Stimulated activated CD8-positive, alpha-beta memory T cell treated with anti-CD3 and anti-CD28 coated beads, Interleukin-12 subunit alpha, Interleukin-12 subunit beta, amount 100 ng/mL, for 24 hours (primary cell): ENCODE results near the gene ARRDC5.
A peak's percentile ranks its signal among the peaks of the same experiment; 100 is the strongest.
"Not testable (repeated sequence)": the region's sequence is repeated elsewhere in the genome, so short reads cannot be mapped to it uniquely, and the experiment has no call there.

ENCODE experiments used
- DNase-seq: peaks from one replicate; pipeline ENCODE4 v3.0.0-alpha.2; 2020; ENCODE audit errors: extremely low read depth

The ARRDC5 gene

DNA sequence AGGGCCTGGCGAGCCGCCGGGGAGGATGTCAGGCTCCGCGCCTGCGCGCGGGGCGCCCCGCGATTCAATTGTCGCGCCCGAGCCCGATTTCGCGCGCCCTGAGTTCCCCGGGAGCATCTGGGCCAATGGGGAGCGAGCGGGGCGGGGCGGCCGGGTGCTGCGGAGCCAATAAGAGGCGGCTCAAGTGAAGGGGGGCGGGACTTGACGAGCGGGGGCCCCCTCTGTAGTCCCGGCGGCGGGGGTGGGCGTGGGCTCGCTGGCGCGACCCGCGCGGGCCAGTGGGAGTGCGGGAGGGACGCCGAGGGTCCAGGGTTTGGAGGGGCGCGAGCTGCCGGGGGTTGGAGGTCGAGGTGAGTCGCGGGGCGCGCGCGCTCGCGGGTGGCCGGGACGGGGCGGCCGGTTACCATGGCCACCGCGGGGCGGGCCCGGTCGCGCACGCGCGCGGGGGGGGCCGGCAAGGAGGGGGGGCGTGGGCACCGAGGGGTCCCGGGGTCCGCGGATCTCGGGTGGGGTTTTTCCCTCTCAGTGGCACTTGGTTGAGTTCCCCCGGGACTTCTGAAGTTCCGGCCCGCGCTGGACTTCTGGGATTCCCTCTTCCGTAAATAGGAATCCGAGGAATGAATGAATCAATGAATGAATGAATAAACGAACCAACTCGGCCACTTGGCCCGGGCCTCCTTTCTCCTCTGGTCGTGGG lies 7.3 kb upstream of the ARRDC5 start:
- peak; percentile 87 for DNase-seq

DNA sequence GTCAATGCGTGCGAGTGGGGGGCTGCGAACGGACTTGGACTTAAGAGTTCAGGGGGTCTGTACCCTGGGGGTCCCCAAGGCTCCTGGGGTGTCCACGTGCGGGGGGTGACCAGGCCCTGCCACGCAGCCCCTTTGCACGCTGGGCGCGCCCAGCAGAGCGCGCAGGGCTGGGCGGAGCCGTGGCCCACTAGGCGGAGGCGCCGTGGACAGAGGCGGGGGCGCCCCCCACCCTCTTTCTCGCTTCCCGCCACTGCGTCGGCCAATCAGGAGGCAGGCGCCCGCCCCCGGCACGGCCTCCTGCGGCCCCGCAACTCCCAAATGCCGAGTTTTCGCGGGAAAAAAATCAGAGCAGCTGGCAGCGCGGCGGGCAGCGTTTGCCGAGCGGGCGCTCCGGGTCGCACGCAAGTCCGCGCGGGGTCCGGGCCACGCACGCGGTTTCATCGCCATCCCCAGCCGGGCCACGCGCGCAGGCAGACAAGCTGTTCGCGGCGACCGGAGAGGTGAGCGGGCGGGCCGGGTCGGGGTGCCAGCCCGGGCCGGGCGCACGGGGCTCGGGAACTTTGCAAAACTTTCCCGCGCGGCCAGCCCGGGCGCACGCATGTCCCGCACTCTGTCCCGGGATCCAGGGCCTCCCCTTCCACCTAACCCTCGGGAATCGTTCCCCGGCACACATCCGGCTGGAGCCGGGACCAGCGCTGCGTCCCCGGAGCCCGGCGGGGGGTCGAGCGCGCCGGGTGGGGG lies 6.6 kb upstream of the ARRDC5 start, which contains the start of gene UHRF1:
UHRF1 (plus strand) TSS at position 346 of the 741 bp plus-strand sequence. CDS start 1,385 bp downstream, outside the sequence.
- DNase-seq: peak; percentile 46

DNA sequence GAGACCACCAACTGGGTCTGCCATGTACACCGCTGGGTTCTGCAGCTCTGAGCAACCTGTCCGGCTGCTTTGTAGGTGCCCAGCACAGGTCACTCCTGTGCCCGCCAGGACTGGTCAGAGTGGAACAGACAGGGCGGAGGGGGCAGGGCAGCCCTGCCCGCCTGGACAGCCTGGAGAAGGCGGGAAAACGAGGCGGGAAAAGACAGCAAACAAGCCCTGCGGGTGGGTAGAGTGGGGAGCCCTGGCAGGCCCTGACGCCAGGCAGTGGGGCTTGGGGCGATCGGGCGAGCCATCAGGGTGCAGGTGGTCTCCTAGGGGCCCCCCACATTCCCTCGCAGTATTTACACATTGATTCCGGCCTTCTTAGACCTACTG lies 6.1 kb upstream of the ARRDC5 start:
- DNase-seq: no peak

DNA sequence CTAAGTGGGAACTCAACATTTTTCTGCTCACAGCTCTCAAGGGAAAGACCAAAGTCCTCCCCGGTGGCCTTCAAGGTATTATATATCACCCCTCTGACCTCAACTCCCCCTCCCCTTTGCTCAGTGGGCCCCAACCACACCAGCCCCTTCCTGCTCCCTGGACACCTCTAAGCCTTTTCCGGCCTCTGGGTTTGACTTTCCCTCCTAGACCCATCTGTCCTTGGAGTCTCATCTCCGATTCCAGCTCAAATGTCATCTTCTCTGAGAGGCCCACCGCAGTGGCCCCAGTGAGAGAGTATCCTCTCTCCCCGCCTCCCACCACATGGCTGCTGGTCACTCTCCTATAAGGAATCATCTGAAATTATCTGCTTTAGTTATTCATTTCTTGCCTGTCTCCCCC lies 5.7 kb upstream of the ARRDC5 start:
- DNase-seq: no peak

DNA sequence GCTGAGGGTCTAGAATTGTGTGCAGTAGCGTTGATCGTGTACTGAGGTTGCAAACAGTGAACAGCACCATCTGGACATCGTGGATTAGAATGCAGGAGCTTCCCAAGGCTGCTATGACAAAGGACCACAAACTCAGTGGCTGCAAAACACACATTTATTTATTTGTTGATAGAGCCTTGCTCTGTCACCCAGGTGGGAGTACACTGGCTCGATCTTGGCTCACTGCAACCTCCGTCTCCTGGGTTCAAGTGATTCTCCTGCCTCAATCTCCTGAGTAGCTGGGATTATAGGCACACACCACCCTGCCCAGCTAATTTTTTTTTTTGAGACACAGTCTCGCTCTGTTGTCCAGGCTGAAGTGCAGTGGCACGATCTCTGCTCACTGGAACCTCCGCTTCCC lies 4.3 kb upstream of the ARRDC5 start:
- no peak for DNase-seq

DNA sequence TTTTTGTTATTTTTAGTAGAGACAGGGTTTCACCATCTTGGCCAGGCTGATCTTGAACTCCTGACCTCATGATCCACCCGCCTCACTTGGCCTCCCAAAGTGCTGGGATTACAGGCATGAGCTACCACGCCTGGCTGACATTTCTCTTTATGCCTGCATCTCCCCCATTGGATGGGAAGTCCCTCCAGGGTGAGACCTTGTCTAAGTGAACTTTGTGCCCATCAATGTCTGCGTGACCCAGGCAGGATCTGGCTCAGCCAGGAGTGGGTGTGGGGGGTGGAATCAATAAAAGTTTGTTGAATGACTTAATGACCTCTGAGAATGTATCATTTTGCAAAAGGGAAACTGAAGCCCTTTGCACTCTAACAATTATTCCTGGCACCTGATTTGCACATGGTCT lies 1.8 kb upstream of the ARRDC5 start:
- DNase-seq: no peak

DNA sequence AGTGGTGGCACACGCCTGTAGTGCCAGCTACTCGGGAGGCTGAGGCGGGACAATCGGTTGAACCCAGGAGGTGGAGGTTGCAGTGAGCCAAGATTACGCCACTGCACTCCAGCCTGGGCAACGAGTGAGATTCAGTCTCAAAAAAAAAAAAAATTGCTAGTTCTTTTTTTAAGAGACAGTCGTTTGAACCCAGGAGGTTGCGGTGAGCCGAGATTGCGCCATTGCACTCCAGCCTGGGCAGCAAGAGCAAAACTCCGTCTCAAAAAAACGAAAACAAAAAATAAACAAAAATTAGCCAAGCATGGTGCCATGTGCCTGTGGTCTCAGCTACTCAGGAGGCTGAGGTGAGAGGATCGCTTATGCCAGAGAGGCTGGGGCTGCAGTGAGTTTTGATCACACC lies 1.8 kb downstream of the ARRDC5 start:
- DNase-seq: not testable (repeated sequence)

DNA sequence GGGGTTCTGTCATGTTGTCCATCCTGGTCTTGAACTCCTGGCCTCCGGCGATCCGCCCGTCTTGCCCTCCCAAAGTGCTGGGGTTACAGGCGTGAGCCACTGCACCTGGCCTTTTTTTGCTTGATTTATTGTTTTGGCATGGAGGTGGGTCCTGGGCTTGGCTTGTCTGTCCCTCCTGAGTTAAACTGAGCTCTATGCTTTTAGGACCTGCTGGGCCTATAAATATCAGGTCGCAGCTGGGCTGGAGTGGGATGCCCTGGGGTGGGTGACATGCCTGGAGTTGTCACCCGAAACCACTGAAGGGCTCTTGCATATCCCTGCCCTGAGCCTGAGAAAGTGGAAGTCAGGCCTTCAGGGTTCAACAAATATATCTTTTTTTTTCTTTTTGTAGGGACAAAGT lies 5.5 kb downstream of the ARRDC5 start:
- DNase-seq: no peak

DNA sequence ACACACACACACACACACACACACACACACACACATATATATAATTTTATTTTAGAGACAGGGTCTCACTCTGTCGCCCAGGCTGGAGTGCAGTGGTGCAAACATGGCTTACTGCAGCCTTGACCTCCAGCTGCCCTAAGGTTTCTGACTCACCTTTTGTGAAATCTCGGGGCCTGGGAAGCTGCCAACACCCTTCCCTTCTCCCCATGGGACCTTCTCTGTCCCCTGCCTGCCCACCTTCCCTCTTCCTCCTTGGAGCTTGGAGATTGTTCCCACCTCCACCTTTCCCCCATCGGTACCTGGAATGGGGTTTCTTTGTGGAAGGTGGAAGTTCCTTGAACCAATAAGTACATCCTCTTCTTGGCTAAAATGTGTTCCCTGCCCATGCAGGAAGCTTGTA lies 6.3 kb downstream of the ARRDC5 start:
- DNase-seq: no peak

DNA sequence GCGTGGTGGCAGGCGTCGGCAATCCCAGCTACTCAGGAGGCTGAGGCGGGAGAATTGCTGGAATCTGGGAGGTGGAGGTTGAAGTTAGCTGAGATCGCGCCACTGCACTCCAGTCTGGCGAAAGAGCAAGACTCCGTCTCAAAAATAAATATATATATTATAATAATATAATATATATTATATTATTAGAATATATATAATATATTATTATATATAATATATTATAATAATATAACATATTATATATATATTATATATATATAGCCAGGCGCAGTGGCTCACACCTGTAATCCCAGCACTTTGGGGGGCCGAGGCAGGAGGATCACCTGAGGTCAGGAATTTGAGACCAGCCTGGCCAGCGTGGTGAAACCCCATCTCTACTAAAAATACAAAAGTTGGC lies 9.7 kb downstream of the ARRDC5 start:
- DNase-seq: not testable (repeated sequence)

DNA sequence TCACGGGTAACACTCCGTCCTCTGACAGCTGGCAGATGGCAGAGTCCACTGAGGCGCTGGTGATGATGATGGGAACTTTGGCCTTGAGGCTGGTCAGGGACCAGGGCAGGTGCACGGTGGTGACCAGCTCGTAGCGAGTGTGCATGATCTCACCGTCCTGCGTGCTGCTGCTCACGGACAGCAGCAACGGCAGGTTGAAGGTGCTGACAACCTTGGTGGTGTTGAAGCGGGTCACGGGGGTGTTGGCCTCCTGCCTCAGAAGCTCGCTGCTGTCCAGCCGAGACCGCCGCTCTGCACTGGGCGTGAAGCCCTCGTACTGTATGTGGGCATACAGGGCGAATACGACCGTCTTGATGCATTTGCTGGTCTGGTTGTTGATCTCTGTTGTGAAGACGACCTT lies 11.6 kb downstream of the ARRDC5 start:
- DNase-seq: no peak

DNA sequence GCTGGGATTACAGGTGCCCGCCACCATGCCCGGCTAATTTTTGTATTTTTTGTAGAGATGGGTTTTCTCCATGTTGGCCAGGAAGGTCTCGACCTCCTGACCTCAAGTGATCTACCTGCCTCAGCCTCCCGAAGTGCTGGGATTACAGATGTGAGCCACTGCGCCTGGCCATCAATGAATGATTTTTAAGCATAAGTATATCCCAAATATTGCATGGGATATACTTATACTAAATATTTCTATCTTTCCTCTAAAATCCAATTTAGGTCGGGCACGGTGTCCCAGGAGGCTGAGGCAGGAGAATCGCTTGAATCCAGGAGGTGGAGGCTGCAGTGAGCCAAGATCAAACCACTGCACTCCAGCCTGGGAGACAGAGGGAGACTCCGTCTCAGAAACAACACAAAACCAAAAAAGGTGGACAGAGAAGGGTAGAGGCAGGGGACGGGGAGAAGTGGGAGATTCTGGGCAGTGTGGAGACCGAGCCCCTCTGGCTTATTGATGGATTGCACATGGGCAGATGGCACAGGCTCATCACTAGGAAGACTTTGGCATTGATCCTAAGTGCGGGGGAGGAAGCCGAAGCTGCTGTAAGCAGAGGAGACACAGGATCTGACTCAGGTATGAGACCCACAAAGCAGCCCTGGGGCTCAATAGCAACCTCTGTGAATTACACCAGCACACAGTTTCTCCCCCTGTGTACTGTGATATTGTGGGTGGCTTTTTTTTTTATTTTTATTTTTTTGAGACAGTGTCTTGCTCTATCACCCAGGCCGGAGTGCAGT lies 13.5 kb downstream of the ARRDC5 start:
- DNase-seq: no peak

DNA sequence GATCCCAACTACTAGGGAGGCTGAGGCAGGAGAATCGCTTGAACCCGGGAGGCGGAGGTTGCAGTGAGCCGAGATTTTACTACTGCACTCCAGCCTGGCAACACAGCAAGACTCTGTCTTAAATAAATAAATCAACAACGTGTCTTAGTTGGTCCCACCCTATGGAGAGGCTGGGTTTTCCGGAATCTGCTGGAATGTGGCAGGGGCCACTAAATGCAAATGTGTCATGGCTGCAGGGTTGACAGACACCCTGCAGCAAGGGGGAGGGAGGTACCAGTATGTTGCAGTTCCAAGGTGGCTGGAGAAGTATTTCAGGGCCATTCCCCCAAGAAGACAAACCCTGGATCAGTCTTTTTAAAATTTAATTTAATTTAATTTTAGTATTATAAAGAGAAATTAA lies 14.9 kb downstream of the ARRDC5 start:
- DNase-seq: not testable (repeated sequence)

DNA sequence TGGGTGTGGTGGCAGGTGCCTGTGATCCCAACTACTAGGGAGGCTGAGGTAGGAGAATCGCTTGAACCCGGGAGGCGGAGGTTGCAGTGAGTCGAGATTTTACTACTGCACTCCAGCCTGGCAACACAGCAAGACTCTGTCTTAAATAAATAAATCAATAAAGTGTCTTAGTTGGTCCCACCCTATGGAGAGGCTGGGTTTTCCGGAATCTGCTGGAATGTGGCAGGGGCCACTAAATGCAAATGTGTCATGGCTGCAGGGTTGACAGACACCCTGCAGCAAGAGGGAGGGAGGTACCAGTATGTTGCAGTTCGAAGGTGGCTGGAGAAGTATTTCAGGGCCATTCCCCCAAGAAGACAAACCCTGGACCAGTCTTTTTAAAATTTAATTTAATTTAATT lies 17.7 kb downstream of the ARRDC5 start:
- not testable (repeated sequence) for DNase-seq

DNA sequence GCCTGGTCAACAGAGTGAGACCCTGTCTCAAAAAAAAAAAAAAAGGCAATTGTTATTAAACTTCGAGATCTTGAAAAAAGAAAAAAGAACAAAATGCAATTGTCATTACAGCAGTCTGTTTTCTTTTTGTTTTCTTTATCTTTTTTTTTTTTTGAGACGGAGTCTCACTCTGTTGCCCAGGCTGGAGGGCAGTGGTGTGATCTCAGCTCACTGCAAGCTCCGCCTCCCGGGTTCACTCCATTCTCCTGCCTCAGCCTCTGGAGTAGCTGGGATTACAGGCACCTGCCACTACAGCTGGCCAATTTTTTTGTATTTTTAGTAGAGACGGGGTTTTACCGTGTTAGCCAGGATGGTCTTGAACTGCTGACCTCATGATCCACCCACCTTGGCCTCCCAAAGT lies 19.8 kb downstream of the ARRDC5 start:
- DNase-seq: not testable (repeated sequence)

DNA sequence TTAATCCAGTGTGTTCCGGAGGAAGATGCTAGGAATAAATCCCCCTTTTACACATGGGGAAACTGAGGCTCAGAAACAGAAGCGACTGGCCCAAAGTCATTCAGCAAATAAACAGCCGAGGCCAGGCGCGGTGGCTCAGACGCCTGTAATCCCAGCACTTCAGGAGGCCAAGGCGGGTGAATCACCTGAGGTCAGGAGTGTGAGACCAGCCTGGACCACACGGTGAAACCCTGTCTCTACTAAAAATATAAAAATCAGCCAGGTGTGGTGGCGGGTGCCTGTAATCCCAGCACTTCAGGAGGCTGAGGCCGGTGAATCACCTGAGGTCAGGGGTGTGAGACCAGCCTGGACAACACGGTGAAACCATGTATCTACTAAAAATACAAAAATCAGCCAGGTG lies 23.7 kb downstream of the ARRDC5 start:
- no peak for DNase-seq

DNA sequence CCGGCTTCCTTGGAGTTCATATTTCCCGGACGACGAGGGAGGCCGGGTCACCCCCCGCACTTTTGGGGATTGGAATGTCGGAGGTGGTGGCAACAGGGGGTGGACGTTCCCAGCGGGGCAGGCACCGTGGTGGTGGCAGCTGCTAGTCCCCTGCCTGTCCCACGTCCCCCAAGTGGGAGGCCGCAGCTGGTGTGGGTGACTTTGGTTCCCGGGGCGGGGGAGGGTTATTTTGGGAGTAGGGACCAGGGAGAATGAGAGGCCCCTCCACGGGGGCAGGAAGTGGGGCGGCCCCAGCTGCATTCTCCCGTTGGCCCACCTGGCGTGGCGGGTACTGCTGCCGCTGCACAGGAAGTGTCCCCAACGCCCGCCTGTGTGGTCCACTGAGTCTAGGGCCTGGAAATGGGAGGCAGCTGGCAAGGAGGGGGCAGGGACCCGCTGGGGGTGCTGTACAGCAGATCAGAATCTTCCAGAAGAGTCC lies 24.2 kb downstream of the ARRDC5 start:
- DNase-seq: no peak

DNA sequence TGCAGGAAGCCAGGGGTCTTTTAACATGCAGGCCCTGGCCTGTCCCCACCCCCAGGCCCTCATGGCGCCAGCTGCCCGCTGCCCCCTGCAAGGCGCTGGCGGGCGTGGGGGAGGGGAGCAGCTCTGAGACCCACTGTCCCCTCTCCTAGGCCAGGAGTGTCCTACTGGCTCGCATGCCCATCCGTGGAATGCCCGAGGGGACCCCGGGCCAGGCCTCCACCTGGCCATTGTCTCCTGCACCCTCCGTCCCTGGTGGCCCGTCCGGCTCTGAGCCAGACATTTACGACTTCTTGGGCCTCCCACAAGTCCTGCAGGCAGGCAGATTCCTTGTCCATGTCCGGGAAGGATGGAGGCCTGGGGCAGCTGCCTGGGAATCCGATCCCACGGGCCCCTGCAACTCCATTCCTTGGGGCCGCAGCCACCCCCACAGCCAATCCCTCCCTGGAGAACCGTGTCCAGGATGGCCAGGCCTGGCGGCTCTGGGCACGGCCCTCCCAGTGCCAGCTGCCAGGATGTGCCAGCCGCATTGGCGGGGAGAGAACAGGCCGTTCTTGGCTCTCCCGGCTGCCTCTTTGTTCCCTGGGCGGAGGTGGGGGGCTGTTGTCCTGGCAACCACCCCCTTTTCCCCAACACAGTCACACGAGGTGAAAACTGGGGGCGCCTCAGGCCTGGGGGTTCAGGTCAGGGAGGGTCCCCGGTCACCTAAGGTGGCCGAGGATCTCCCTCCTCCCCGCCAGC lies 24.8 kb downstream of the ARRDC5 start:
- DNase-seq: no peak

DNA sequence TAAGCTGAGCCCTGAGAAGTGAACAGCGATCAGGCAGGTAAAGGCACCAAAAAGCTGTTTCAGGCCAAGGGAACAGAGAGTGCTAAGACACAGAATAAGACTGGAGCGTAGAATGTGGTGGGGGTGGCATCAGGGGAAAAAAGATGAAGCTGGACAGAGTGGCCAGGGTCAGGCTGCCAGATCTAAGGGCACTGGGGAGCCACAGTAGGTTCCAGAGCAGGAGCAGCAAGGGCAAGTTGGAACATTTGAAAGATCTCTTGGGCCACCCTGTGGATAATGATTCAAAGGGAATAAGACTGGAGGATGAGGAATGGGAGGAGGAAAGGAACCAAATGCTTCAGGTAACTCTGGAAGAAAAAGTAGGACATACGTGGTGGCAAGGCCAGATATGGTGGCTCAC lies 28.8 kb downstream of the ARRDC5 start:
- no peak for DNase-seq

DNA sequence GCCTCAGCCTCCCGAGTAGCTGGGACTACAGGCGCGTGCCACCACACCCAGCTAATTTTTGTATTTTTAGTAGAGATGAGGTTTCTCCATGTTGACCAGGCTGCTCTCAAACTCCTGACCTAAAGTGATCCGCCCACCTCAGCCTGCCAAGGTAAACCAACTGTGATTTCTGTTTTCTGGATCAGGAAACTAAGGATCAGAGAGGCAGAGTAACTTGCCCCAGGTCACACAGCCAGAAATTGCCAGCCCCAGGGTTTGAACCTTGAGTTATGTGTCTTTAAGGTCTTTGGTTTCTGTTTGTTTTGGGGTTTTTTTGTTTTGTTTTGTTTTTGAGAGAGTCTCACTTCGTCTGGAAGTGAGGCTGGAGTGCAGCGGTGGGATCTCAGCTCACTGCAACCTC lies 31.0 kb downstream of the ARRDC5 start:
- no peak for DNase-seq

DNA sequence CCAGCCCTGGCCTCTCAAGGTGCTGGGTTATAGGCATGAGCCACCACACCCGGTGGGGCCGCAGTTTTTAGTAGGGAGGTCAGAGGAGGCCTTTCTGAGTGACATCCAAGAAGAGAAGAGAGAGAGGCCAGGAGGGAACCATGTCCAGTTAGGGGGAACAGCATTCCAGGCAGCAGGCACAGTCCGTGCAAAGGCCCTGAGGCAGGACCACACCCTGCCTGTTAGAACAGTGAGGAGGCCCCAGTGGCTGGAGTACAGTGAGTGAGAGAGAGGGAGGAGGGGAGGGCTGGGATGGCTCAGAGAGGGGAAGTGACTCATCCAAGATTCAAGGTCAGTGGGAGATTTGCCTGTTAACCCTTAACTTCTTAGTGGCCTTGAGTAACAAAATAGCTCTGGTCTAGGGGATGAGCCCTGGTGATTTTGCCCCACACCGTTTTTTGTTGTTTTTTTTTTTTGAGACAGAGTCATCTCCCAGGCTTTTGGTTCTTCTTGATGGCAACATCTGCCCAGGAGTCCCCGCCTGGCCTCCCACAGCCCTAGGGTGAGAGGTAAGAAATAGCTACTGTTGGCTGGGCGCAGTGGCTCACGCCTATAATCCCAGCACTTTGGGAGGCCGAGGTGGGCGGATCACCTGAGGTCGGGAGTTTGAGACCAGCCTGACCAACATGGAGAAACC lies 32.5 kb downstream of the ARRDC5 start:
- no peak for DNase-seq
